H1 (cell line): ENCODE data around the gene CLDN15. TPM values are rescaled to one million over a fixed set of nuclear protein-coding genes. Genes with fewer than 3 reads are reported as not detected.

Source experiments
- CTCF ChIA-PET: fragments of 300-600 bp; sonication (Branson Sonifier 250); formaldehyde crosslinking; loops from one replicate; lab custom pipeline; 2021; ENCODE audit not compliant: partially characterized antibody; lab: Charles Lee
- POLR2A ChIA-PET: fragments of 300-600 bp; sonication (Branson Sonifier 250); formaldehyde crosslinking; loops from one replicate; lab custom pipeline; 2021; ENCODE audit warnings: inconsistent platforms; ENCODE audit not compliant: partially characterized antibody; lab: Charles Lee
- DNase-seq, 2 experiments: peaks; one replicate each; pipeline versions ENCODE4 v3.0.0 to v3.0.0-alpha.2; 2010 to 2022; ENCODE audit warnings: low spot score in 2 of 2, low read depth in 1 of 2, mixed read lengths in 1 of 2
- FAIRE-seq: peaks from 2 replicates; lab custom pipeline; 2011; peaks lifted over from hg19 to GRCh38; lab: Jason Lieb, UNC
- H2AFZ ChIP-seq: 2 replicates; pipeline ENCODE4 v1.8.1; 2012; ENCODE audit warnings: low read length, inconsistent platforms
- H2AK5ac ChIP-seq: 2 replicates; pipeline ENCODE4 v1.6.1; 2013; ENCODE audit warnings: low read depth, low read length
- H2BK120ac ChIP-seq: replicated peaks from 2 replicates; pipeline ENCODE3; 2013; ENCODE audit warnings: low read depth, low read length, inconsistent platforms
- H2BK12ac ChIP-seq: 2 replicates; pipeline ENCODE4 v1.6.1; 2013; ENCODE audit warnings: low read depth, low read length
- H2BK15ac ChIP-seq: 2 replicates; pipeline ENCODE4 v1.6.1; 2013; ENCODE audit warnings: low read length
- H2BK20ac ChIP-seq: 2 replicates; pipeline ENCODE4 v1.6.1; 2013; ENCODE audit warnings: low read length
- H2BK5ac ChIP-seq: 2 replicates; pipeline ENCODE4 v1.6.1; 2013; ENCODE audit warnings: low read depth, low read length
- H3K14ac ChIP-seq: 2 replicates; pipeline ENCODE4 v1.6.1; 2013; ENCODE audit warnings: inconsistent platforms; ENCODE audit not compliant: insufficient read length
- H3K18ac ChIP-seq: 2 replicates; pipeline ENCODE4 v1.6.1; 2013; ENCODE audit warnings: low read length; ENCODE audit errors: extremely low read depth
- H3K23ac ChIP-seq: 2 replicates; pipeline ENCODE4 v1.6.1; 2013; ENCODE audit warnings: inconsistent platforms; ENCODE audit not compliant: insufficient read length
- H3K23me2 ChIP-seq: 2 replicates; pipeline ENCODE4 v1.6.1; 2013; ENCODE audit warnings: low read depth, low read length
- H3K27ac ChIP-seq: 2 replicates; pipeline ENCODE4 v1.6.1; 2011; ENCODE audit warnings: low read depth, low read length, inconsistent platforms
- H3K27me3 ChIP-seq, 4 experiments: replicated peaks in 1 of 4; 1 replicate in 1 of 4; 2 replicates in 3 of 4; pipeline versions ENCODE4 v1.6.1 to v1.8.1; 2011 to 2013; ENCODE audit warnings: low read length in 3 of 4, mild to moderate bottlenecking in 3 of 4, inconsistent platforms in 2 of 4, mixed read lengths in 2 of 4, moderate library complexity in 1 of 4; ENCODE audit not compliant: control insufficient read depth in 3 of 4, insufficient read depth in 3 of 4; ENCODE audit errors: extremely low read depth in 1 of 4
- H3K36me3 ChIP-seq, 4 experiments: 2 replicates each; pipeline versions ENCODE4 v1.6.1 to v1.8.1; 2011 to 2013; ENCODE audit warnings: mild to moderate bottlenecking in 4 of 4, low read length in 3 of 4, moderate library complexity in 2 of 4, control low read depth in 1 of 4, inconsistent platforms in 1 of 4; ENCODE audit not compliant: insufficient read depth in 4 of 4, control insufficient read depth in 2 of 4
- H3K4ac ChIP-seq: replicated peaks from 2 replicates; pipeline ENCODE3; 2013; ENCODE audit warnings: low read length, low read depth, mixed read lengths, inconsistent platforms; ENCODE audit not compliant: insufficient read length
- H3K4me1 ChIP-seq, 4 experiments: replicated peaks in 1 of 4; 1 replicate in 1 of 4; 2 replicates in 3 of 4; pipeline versions ENCODE4 v1.6.1 to v1.8.1; 2011 to 2013; ENCODE audit warnings: low read length in 3 of 4, inconsistent platforms in 2 of 4, mixed read lengths in 1 of 4; ENCODE audit not compliant: insufficient read depth in 4 of 4, control insufficient read depth in 3 of 4
- H3K4me2 ChIP-seq, 2 experiments: 2 replicates each; pipeline versions ENCODE4 v1.6.1 to v1.8.1; 2011 to 2013; ENCODE audit warnings: low read depth in 2 of 2, low read length in 2 of 2, control low read depth in 1 of 2, inconsistent platforms in 1 of 2, mild to moderate bottlenecking in 1 of 2; ENCODE audit not compliant: insufficient read depth in 1 of 2
- H3K4me3 ChIP-seq, 4 experiments: fragments of 200-600, 300-600 bp in 1 of 4; sonication (generic), shearing (Covaris generic), sonication (Bioruptor Twin) in 1 of 4; 2 replicates each; pipeline versions ENCODE4 v1.5.1 to v1.8.1; 2011 to 2016; ENCODE audit warnings: low read length in 4 of 4, low read depth in 3 of 4, control low read depth in 2 of 4, inconsistent platforms in 2 of 4, mild to moderate bottlenecking in 2 of 4, mixed read lengths in 1 of 4, moderate library complexity in 1 of 4; ENCODE audit not compliant: insufficient read depth in 2 of 4; ENCODE audit errors: extremely low read depth in 1 of 4
- H3K56ac ChIP-seq: replicated peaks from 2 replicates; pipeline ENCODE3; 2013; ENCODE audit warnings: low read depth, mild to moderate bottlenecking, mixed read lengths, low read length, inconsistent platforms; ENCODE audit not compliant: insufficient read length
- H3K79me1 ChIP-seq: 2 replicates; pipeline ENCODE4 v1.6.1; 2013; ENCODE audit warnings: low read depth, low read length, control low read depth
- H3K79me2 ChIP-seq, 2 experiments: 2 replicates each; pipeline versions ENCODE4 v1.6.1 to v1.8.1; 2012 to 2013; ENCODE audit warnings: low read length in 2 of 2, mild to moderate bottlenecking in 2 of 2, inconsistent platforms in 1 of 2; ENCODE audit not compliant: insufficient read depth in 2 of 2, control insufficient read depth in 1 of 2
- H3K9ac ChIP-seq, 4 experiments: replicated peaks in 1 of 4; 1 replicate in 1 of 4; 2 replicates in 3 of 4; pipeline versions ENCODE4 v1.6.1 to v1.8.1; 2011 to 2013; ENCODE audit warnings: low read depth in 3 of 4, low read length in 3 of 4, control low read depth in 2 of 4, mild to moderate bottlenecking in 2 of 4, moderate library complexity in 2 of 4, inconsistent platforms in 1 of 4; ENCODE audit errors: extremely low read depth in 1 of 4
- H3K9me3 ChIP-seq, 2 experiments: 2 replicates each; pipeline versions ENCODE4 v1.6.1 to v1.8.1; 2012 to 2013; ENCODE audit warnings: mild to moderate bottlenecking in 2 of 2, moderate library complexity in 2 of 2, control low read depth in 1 of 2, inconsistent platforms in 1 of 2, low read depth in 1 of 2, low read length in 1 of 2, mixed read lengths in 1 of 2; ENCODE audit not compliant: insufficient read depth in 2 of 2
- H4K20me1 ChIP-seq, 2 experiments: replicated peaks in 1 of 2; 2 replicates each; pipeline versions ENCODE3 to v1.8.1; 2011 to 2013; ENCODE audit warnings: inconsistent platforms in 2 of 2, low read length in 2 of 2, mild to moderate bottlenecking in 1 of 2; ENCODE audit not compliant: insufficient read depth in 2 of 2, control insufficient read depth in 1 of 2
- H4K5ac ChIP-seq: 2 replicates; pipeline ENCODE4 v1.6.1; 2013; ENCODE audit warnings: low read length, low read depth, mixed read lengths, inconsistent platforms; ENCODE audit not compliant: insufficient read length
- H4K8ac ChIP-seq: 2 replicates; pipeline ENCODE4 v1.8.0; 2013; ENCODE audit warnings: mild to moderate bottlenecking, moderate library complexity, low read length, inconsistent platforms; ENCODE audit not compliant: insufficient read depth; ENCODE audit errors: extremely low read depth
- H4K91ac ChIP-seq: replicated peaks from 2 replicates; pipeline ENCODE3; 2013; ENCODE audit warnings: low read length, mixed read lengths, inconsistent platforms; ENCODE audit not compliant: insufficient read length
- CEBPB ChIP-seq: IDR thresholded peaks from 2 replicates; pipeline ENCODE4 v1.6.1; 2012; ENCODE audit warnings: low read depth, low read length
- EGR1 ChIP-seq: IDR thresholded peaks from 2 replicates; pipeline ENCODE4 v1.6.1; 2011; ENCODE audit warnings: low read depth, low read length, borderline replicate concordance
- HDAC2 ChIP-seq, 2 experiments: fragments of 300-600 bp in 1 of 2; sonication (generic) in 1 of 2; IDR thresholded peaks; 2 replicates each; pipeline ENCODE4 v1.6.1; 2011 to 2012; ENCODE audit warnings: low read depth in 2 of 2, low read length in 2 of 2, mild to moderate bottlenecking in 2 of 2, moderate library complexity in 2 of 2, borderline replicate concordance in 1 of 2, inconsistent platforms in 1 of 2
- JUN ChIP-seq: IDR thresholded peaks from 2 replicates; pipeline ENCODE4 v1.6.1; 2011; ENCODE audit warnings: low read depth, mild to moderate bottlenecking, improper control_type of control experiment, low read length
- POLR2A ChIP-seq, 2 experiments: IDR thresholded peaks; 1 replicate in 1 of 2; 2 replicates in 1 of 2; pipeline ENCODE4 v1.6.1; 2011; ENCODE audit warnings: low read depth in 2 of 2, low read length in 2 of 2, mild to moderate bottlenecking in 2 of 2; ENCODE audit errors: control extremely low read depth in 1 of 2
- POU5F1 ChIP-seq: IDR thresholded peaks from 2 replicates; pipeline ENCODE4 v1.6.1; 2011; ENCODE audit warnings: low read depth, mild to moderate bottlenecking, low read length, moderate library complexity
- RXRA ChIP-seq: IDR thresholded peaks from 2 replicates; pipeline ENCODE4 v1.6.1; 2011; ENCODE audit warnings: low read depth, mild to moderate bottlenecking, low read length, moderate library complexity; ENCODE audit not compliant: insufficient read depth
- WGBS, 2 experiments: shearing (Covaris generic) in 1 of 2; methylation state at CpG; one replicate each; pipeline versions ENCODE4 v1.1.6 to v1.1.7; 2013 to 2015; ENCODE audit warnings: low lambda C conversion rate in 2 of 2, mixed read lengths in 2 of 2, inconsistent platforms in 1 of 2, low coverage in 1 of 2, missing lambda C conversion rate in 1 of 2; ENCODE audit not compliant: insufficient replicate concordance in 2 of 2, insufficient coverage in 1 of 2, insufficient read length in 1 of 2; ENCODE audit errors: extremely low coverage in 1 of 2, missing lambda C conversion rate in 1 of 2; 5-methylcytosine and 5-hydroxymethylcytosine counted together
- polyA plus RNA-seq, 7 experiments: library from polyadenylated mRNA; depleted of rRNA in 3 of 7; stranded (reverse) in 5 of 7; unstranded in 2 of 7; fragments of >200 nt in 5 of 7; fragments of 200-250 nt in 2 of 7; gene quantifications; 1 replicate in 5 of 7; 2 replicates in 1 of 7; 4 replicates in 1 of 7; pipeline versions ENCODE4 v1.2.1 to v1.2.3, GENCODE V29; 2011 to 2013; ENCODE audit warnings: missing spikeins in 2 of 7, mixed read lengths in 2 of 7
- total RNA-seq: library from RNA; stranded (reverse); fragmentation: NEBNext Ultra II Directional; extraction: Animal tissue kit (Norgen Biotek cat#: 25700); gene quantifications from 2 replicates; pipeline ENCODE4 v1.2.1, GENCODE V29; 2021

Gene CLDN15
- total and polyA plus RNA-seq, 2 of the 8 experiments (the other 6 are each of a cell fraction or from before 2014, with no cell fraction given): 5.5 to 7.6 TPM

GRCh38 chr7:101211501-101211900 is 26.1 kb downstream of the CLDN15 start:
- Histone ChIP-seq H2BK5ac (no peak overlapping the region), H4K20me1 (peaks cover 0 to 3% of the 10 kb centered on the region in 2 experiments), H3K18ac (no peak overlapping the region), H3K79me2 (no peaks in the 10 kb centered on the region), H2BK120ac (no peak overlapping the region), H3K79me1 (no peaks in the 10 kb centered on the region), H2BK20ac (no peak overlapping the region), H3K4ac (no peak overlapping the region), H3K23me2 (no peaks in the 10 kb centered on the region; the same call in 1 of the 2 replicates), H2BK15ac (no peak overlapping the region), H4K91ac (no peak overlapping the region), H3K27ac (no peak overlapping the region), H3K9ac (no peak overlapping the region), H3K4me1 (peaks cover 0 to 7% (median 3%) of the 10 kb centered on the region in 4 experiments; a peak in 4 of 7 replicates), H2AFZ (no peak overlapping the region), H3K56ac (no peak overlapping the region), H3K4me2 (no peak overlapping the region), H3K14ac (no peak overlapping the region), H3K9me3 (no peaks in the 10 kb centered on the region), H3K36me3 (peaks cover 0 to 4% (median 0%) of the 10 kb centered on the region in 4 experiments; a peak in 3 of 8 replicates), H4K5ac (no peak overlapping the region), H2BK12ac (no peak overlapping the region), H2AK5ac (no peak overlapping the region), H3K23ac (no peak overlapping the region), H3K27me3 (no peaks in the 10 kb centered on the region), H3K4me3 (no peak overlapping the region), H4K8ac (no peak overlapping the region)
- TF ChIP-seq CEBPB (no peak), EGR1 (no peak), HDAC2 (IDR thresholded peaks at IDR 0.05; ENCODE audit: borderline replicate concordance in 1 of 2, low read depth in 2 of 2, low read length in 2 of 2) (no peak), JUN (no peak), RXRA (no peak), POU5F1 (no peak), POLR2A (IDR thresholded peaks at IDR 0.05; ENCODE audit: control extremely low read depth in 1 of 2, low read depth in 2 of 2, low read length in 2 of 2) (no peak)
- ChIA-PET POLR2A (interaction anchor here (0.9 to 1.8 kb wide), 6 partner anchors 11 to 84 kb away, joined by 3 to 6 read pairs (median 4); partner anchors contain the start of gene MOGAT3), CTCF (interaction anchor here (0.7 to 1.6 kb wide), 9 partner anchors 8 to 103 kb away, joined by 3 to 7 read pairs (median 3); no protein-coding TSS in a partner anchor)
- no peak for DNase-seq
- FAIRE-seq: no peak
- WGBS, 2 experiments: 94% methylated on average over 23 of the region's 24 CpGs; no CpG with 5 or more reads in 1 of the 2 experiments
